AG04450 (cell line): Measurements from ENCODE around the gene MARCHF3. TPM values are rescaled to one million over a fixed set of nuclear protein-coding genes. Genes with fewer than 3 reads are reported as not detected.

Experiments
- CTCF ChIA-PET: fragments of 300-600, 350-600 bp; formaldehyde crosslinking; extraction: SDS; loops from one replicate; lab custom pipeline; 2022; ENCODE audit warnings: antibody characterized with exemption, inconsistent platforms; lab: Charles Lee
- POLR2A ChIA-PET: fragments of 350-600 bp; formaldehyde crosslinking; extraction: SDS; loops from one replicate; lab custom pipeline; 2021; ENCODE audit warnings: antibody characterized with exemption, inconsistent platforms; lab: Yijun Ruan, JAX
- DNase-seq: peaks from one replicate; pipeline ENCODE4 v3.0.0-alpha.2; 2011; ENCODE audit warnings: low read depth, low spot score
- H3K27ac ChIP-seq: one replicate; pipeline ENCODE4 v1.5.1; 2012; ENCODE audit warnings: low read depth, low read length, control low read depth
- H3K27me3 ChIP-seq: one replicate; pipeline ENCODE4 v1.6.0; 2012; ENCODE audit warnings: low read length; ENCODE audit not compliant: control insufficient read depth, insufficient read depth
- H3K4me3 ChIP-seq: 2 replicates; pipeline ENCODE4 v1.5.1; 2011; ENCODE audit warnings: mild to moderate bottlenecking, low read depth, low read length, control low read depth
- H3K9me3 ChIP-seq: 2 replicates; pipeline ENCODE4 v1.5.1; 2012; ENCODE audit warnings: low read length; ENCODE audit not compliant: control insufficient read depth, insufficient read depth
- polyA plus RNA-seq: library from polyadenylated mRNA; depleted of rRNA; stranded (reverse); fragments of >200 nt; gene quantifications from 2 replicates; pipeline ENCODE4 v1.2.3, GENCODE V29; 2011
- TF ChIP-seq, protein P1 (sequence below): IDR thresholded peaks from 2 replicates; pipeline ENCODE4 v1.5.1; 2011; ENCODE audit warnings: low read depth, low read length, control low read depth, inconsistent platforms

MARCHF3 gene
- polyA plus RNA-seq, 1 experiment = 6.7 TPM

DNA sequence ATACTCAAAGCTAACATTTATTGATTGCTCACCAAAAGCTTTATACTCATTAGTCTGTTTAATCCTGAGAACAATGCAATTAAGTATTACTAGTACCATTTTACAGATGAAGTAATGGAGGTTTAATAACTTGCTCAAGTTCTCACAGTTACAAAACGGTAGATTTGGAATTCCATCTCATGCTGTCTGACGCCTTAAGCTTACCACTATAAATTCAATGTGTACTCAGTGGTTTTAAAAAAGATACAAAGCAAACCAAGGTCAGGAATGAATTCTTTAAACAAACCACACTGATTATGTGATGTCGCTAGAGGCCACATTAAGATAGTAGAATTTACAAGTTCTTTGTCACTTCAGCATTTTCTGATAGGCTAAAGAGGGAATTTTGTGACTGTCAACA is 44.1 kb upstream of the MARCHF3 start:
- no peak overlapping the region for H3K4me3 ChIP-seq

DNA sequence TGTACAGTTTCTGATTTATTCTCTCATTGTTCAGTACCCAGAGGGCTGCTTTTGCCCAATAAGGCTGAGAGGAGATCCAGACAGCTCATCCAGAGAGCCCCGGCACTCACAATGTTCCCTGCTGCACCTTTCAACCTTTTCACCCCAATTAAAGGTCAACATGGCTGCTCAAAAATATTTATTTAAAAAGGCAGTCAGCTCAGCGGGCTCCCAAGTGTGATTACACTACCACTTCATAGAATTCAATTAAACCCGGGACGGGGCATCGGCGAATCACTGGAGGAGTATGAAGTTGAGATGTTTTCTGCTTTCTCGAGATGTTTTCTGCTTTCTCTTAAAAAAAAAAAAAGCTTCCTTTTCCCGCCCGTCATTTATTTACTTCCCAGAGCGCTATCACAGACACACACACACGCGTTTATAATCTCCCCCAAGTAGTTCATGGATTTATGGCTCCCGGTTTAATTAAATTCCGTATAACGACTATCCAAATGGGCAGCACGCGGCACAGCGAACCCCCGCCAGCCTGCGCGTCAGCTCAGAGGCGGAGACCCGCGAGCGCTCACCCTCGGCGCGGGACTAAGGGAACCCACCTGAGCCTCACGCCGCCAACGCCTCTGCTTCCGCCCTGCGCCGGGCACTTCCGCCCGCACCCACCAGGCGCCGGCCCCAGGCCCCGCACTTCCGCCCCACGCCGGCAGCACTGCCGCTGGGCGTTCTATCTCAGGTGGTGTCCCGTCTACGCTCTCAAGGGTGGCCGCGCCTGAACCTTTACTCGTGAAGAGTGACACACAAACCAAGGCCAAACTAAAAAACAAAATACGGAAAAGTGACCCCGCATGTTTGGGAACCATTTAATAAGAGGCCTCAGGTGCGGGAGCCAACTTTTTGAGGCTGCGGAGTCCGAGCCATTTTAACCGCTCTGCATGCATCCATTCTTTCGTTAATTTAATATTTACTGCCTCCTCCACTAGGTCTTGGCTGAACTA is 42.8 kb upstream of the MARCHF3 start, which contains the start of gene C5orf63:
TSS of gene C5orf63 (minus strand) at position 642 of the 986 bp plus-strand sequence. CDS start 14,507 bp downstream, outside the sequence.
- H3K27ac ChIP-seq = no peak within 1 kb of the TSS
- ChIA-PET CTCF (interaction anchor here (0.6 to 1.5 kb wide), 8 partner anchors 15 to 419 kb away, joined by 3 to 7 read pairs (median 4); partner anchors contain the start of gene MARCHF3), POLR2A (interaction anchor here (0.7 kb wide), 1 partner anchor 15 kb away, joined by 7 read pairs; no protein-coding TSS in a partner anchor)
- no peaks in the 10 kb centered on the region for H3K27me3 ChIP-seq
- TF ChIP-seq, protein P1, sequence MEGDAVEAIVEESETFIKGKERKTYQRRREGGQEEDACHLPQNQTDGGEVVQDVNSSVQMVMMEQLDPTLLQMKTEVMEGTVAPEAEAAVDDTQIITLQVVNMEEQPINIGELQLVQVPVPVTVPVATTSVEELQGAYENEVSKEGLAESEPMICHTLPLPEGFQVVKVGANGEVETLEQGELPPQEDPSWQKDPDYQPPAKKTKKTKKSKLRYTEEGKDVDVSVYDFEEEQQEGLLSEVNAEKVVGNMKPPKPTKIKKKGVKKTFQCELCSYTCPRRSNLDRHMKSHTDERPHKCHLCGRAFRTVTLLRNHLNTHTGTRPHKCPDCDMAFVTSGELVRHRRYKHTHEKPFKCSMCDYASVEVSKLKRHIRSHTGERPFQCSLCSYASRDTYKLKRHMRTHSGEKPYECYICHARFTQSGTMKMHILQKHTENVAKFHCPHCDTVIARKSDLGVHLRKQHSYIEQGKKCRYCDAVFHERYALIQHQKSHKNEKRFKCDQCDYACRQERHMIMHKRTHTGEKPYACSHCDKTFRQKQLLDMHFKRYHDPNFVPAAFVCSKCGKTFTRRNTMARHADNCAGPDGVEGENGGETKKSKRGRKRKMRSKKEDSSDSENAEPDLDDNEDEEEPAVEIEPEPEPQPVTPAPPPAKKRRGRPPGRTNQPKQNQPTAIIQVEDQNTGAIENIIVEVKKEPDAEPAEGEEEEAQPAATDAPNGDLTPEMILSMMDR = peak; percentile 18; the same call in 1 of the 2 replicates
- peak within 1 kb of the TSS; percentile 65 for H3K4me3 ChIP-seq
- no peaks in the 10 kb centered on the region; the same call in 1 of the 2 replicates for H3K9me3 ChIP-seq
- no peak for DNase-seq

More for the DNA sequence above, 44.1 kb upstream of the MARCHF3 start:
- Histone ChIP-seq H3K27me3 (no peaks in the 10 kb centered on the region), H3K9me3 (no peaks in the 10 kb centered on the region; the same call in 1 of the 2 replicates), H3K27ac (no peak overlapping the region)
- TF ChIP-seq, protein P1 = no peak
- no peak for DNase-seq
- ChIA-PET CTCF (interaction anchor here (1.5 kb wide), 1 partner anchor 17 kb away, joined by 4 read pairs; no protein-coding TSS in a partner anchor), POLR2A (no interaction called here)

DNA sequence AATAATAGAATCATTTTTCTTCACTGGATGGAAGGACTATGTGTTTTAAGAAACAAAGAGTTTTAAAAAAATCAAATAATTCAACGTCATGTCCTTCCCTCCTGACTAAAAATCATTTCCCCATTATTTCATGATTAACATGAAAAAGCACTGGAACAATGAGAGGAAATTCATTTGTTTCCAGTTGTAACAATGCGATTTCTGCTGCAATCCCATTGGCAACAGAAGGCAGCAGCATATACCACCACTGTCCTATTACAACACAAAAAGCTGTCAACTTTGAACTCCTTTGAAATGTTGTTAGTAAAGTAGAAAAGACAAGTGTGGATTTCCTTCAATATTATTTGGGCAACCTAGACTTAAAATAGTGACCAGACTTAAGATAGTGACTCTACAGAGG is 39.9 kb upstream of the MARCHF3 start:
- Histone ChIP-seq H3K4me3 (no peak overlapping the region), H3K27me3 (no peaks in the 10 kb centered on the region), H3K27ac (no peak overlapping the region), H3K9me3 (no peaks in the 10 kb centered on the region; the same call in 1 of the 2 replicates)
- no peak for DNase-seq
- TF ChIP-seq, protein P1 = no peak
- CTCF ChIA-PET = no interaction called here
- POLR2A ChIA-PET = no interaction called here

DNA sequence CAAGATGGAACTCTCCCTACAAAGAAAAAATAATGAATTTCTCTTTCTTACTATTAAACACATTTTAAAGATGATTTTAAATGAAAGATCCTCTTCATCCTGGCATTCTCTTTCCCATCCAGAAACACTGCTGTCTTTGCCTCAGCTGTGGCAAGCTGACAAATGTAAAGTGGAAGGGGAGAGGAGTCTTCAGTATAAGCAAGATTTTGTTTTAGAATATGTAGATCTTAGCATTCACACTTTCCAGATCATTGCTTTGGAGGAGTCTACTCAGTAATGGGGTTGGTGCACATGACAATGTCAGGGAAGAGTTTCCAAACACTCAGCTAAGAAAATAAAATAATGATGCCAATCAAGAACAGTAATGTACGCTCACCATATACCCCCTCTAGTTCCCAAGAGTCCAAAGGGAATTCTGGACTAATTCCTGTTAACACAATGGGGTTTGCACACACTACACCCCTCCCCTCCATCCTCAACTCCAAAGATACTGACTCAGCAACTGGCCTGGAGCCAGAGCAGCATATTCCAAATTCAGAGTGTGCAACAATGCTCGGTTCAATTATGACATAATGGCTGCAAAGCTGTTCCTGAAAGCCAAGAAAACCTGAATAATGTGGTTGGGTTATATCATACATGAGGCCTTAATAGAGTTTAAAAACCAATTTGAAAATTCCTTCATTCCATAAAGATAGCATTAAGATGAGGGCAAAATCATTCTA is 38.3 kb upstream of the MARCHF3 start:
- ChIA-PET POLR2A (no interaction called here), CTCF (no interaction called here)
- Histone ChIP-seq H3K9me3 (no peaks in the 10 kb centered on the region; the same call in 1 of the 2 replicates), H3K27ac (no peak overlapping the region), H3K27me3 (no peaks in the 10 kb centered on the region), H3K4me3 (no peak overlapping the region)
- no peak for DNase-seq
- TF ChIP-seq, protein P1 = no peak
